Stimulated activated CD4-positive, alpha-beta T cell treated with anti-CD3 and anti-CD28 coated beads, Interleukin-1b, Interleukin-23, amount 100 ng/mL, for 48 hours (primary cell): Measurements from ENCODE around the gene XIRP1.

Source experiments
- DNase-seq: peaks from one replicate; pipeline ENCODE4 v3.0.0-alpha.2; 2020

Gene XIRP1

GRCh38 chr3:39158148-39158715 lies 34.2 kb downstream of the XIRP1 start:
- DNase-seq: no peak

GRCh38 chr3:39157359-39157758 lies 35.0 kb downstream of the XIRP1 start:
- no peak for DNase-seq

- no peak for DNase-seq
Measured at GRCh38 chr3:39156421-39156820, 36.0 kb downstream of the XIRP1 start.

- no peak for DNase-seq
Measured at GRCh38 chr3:39154280-39155021, 37.9 kb downstream of the XIRP1 start.

- no peak for DNase-seq
Measured at GRCh38 chr3:39153977-39154279, 38.5 kb downstream of the XIRP1 start.

GRCh38 chr3:39150803-39151631 lies 41.4 kb downstream of the XIRP1 start:
- peak; percentile 61 for DNase-seq

GRCh38 chr3:39150148-39150802 lies 42.1 kb downstream of the XIRP1 start:
- DNase-seq: no peak

- DNase-seq: no peak
Measured at GRCh38 chr3:39149498-39150147, 42.8 kb downstream of the XIRP1 start.

GRCh38 chr3:39149059-39149455 lies 43.3 kb downstream of the XIRP1 start:
- DNase-seq: no peak

GRCh38 chr3:39148435-39149058 lies 43.8 kb downstream of the XIRP1 start:
- no peak for DNase-seq

- DNase-seq: peak; percentile 35
Measured at GRCh38 chr3:39147711-39148434, 44.5 kb downstream of the XIRP1 start.

GRCh38 chr3:39146611-39147591 lies 45.5 kb downstream of the XIRP1 start:
- peak; percentile 86 for DNase-seq

GRCh38 chr3:39146083-39146501 lies 46.3 kb downstream of the XIRP1 start:
- no peak for DNase-seq

GRCh38 chr3:39144748-39145380 lies 47.5 kb downstream of the XIRP1 start:
- DNase-seq: no peak

- no peak for DNase-seq
Measured at GRCh38 chr3:39144095-39144747, 48.2 kb downstream of the XIRP1 start.

- DNase-seq: no peak
Measured at GRCh38 chr3:39143051-39143885, 49.1 kb downstream of the XIRP1 start.

- DNase-seq: no peak
Measured at GRCh38 chr3:39142067-39142466, 50.3 kb downstream of the XIRP1 start.
